Gastroesophageal sphincter (tissue), 4 donors: Measurements from ENCODE around the gene RASSF7. TPM values are rescaled to one million over a fixed set of nuclear protein-coding genes. Genes with fewer than 3 reads are reported as not detected.

Experiments
- ATAC-seq: fragments of 150-250 bp; one replicate; pipeline ENCODE4 v1.9.1; 2016; ENCODE audit warnings: mild to moderate bottlenecking, moderate library complexity
- H3K27ac ChIP-seq, 4 donors: fragments of 200-600 bp; sonication (generic) in 3 of 4; 1 replicate in 3 of 4; 2 replicates in 1 of 4; pipeline ENCODE4 v1.5.1; 2016 to 2019
- H3K27me3 ChIP-seq: fragments of 200-600 bp; sonication (generic); one replicate; pipeline ENCODE4 v1.5.1; 2019
- H3K36me3 ChIP-seq, 2 donors: fragments of 200-600 bp; sonication (generic); one replicate each; pipeline ENCODE4 v1.5.1; 2019; ENCODE audit warnings: control low read depth in 1 of 2
- H3K4me1 ChIP-seq, 3 donors: fragments of 200-600 bp; sonication (generic); 1 replicate in 2 of 3; 2 replicates in 1 of 3; pipeline ENCODE4 v1.5.1; 2016 to 2019; ENCODE audit warnings: control low read depth in 2 of 3
- H3K4me3 ChIP-seq, 2 donors: fragments of 200-600 bp; sonication (generic); one replicate each; pipeline ENCODE4 v1.5.1; 2019; ENCODE audit warnings: mild to moderate bottlenecking in 1 of 2, moderate library complexity in 1 of 2
- H3K9me3 ChIP-seq, 3 donors: fragments of 200-600 bp; sonication (generic); one replicate each; pipeline ENCODE4 v1.5.1; 2017 to 2019; ENCODE audit warnings: control low read depth in 2 of 3
- CTCF ChIP-seq, 4 experiments: fragments of 200-600 bp in 2 of 4; fragments of 450-650 bp in 2 of 4; sonication (generic) in 1 of 4; IDR thresholded peaks; one replicate each; pipeline ENCODE4 v1.5.1; 2017 to 2019; ENCODE audit warnings: antibody characterized with exemption in 4 of 4, mild to moderate bottlenecking in 2 of 4, moderate library complexity in 2 of 4
- EP300 ChIP-seq: sonication (generic); formaldehyde crosslinking; IDR thresholded peaks from one replicate; pipeline ENCODE4 v1.6.1; 2017; ENCODE audit warnings: antibody characterized with exemption, mild to moderate bottlenecking
- POLR2A ChIP-seq, 2 donors: fragments of 450-650 bp; IDR thresholded peaks; one replicate each; pipeline ENCODE4 v1.6.1; 2017; ENCODE audit warnings: antibody characterized with exemption in 2 of 2, mild to moderate bottlenecking in 2 of 2, moderate library complexity in 1 of 2
- POLR2AphosphoS5 ChIP-seq: sonication (generic); formaldehyde crosslinking; IDR thresholded peaks from one replicate; pipeline ENCODE4 v1.6.1; 2017; ENCODE audit warnings: antibody characterized with exemption
- WGBS, 2 donors: methylation state at CpG; one replicate each; pipeline ENCODE4 v1.1.5; 2018; ENCODE audit warnings: low coverage in 1 of 2; 5-methylcytosine and 5-hydroxymethylcytosine counted together
- total RNA-seq, 4 donors: library from RNA; depleted of rRNA; stranded (reverse); fragments of >200 nt; gene quantifications; one replicate each; pipeline ENCODE4 v1.1.0, GENCODE V29; 2016

RASSF7 gene
- total RNA-seq, 4 donors from 2014 or later: 3.4 to 12.5 (median 8.6) TPM

DNA sequence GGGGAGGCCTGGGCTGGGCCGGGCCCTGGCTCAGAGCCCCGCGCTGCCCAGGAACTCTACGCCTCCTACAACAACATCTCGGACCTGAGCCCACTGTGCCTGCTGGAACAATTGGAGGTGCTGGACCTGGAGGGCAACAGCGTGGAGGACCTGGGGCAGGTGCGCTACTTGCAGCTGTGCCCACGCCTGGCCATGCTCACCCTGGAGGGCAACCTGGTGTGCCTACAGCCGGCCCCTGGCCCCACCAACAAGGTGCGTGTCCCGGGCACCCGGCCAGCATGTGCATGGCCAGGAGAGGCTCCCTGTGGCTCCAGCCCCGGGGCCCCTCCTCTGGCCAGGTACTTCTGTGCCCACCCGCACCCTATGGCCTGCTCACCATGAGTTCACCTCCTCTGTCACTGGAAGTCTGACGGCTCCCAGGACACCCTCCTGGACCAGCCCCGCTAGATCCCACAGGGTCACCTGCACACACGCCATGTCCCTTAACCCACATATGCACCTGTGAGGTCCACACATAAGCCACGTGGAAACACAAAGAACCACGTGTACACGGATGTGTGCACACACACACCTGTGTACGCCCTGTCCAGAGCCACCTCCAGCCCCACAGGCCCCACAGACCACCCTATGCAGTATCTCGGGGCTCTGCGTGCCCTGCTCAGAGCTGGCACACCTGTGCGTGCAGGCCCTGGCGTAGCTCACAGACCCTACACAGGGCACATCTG, 10.6 kb upstream of the RASSF7 start:
- Histone ChIP-seq H3K27ac (no peak overlapping the region), H3K4me1 (peaks cover 0 to 12% (median 6%) of the 10 kb centered on the region in 3 donors), H3K9me3 (no peaks in the 10 kb centered on the region), H3K27me3 (peaks cover 59% of the 10 kb centered on the region), H3K36me3 (peaks cover 0 to 7% of the 10 kb centered on the region in 2 donors), H3K4me3 (no peak overlapping the region)
- WGBS, 2 donors: 90% methylated on average over 3 to 7 of the region's 25 CpGs
- no peak for TF ChIP-seq POLR2AphosphoS5
- TF ChIP-seq EP300: no peak
- no peak for TF ChIP-seq CTCF (IDR thresholded peaks at IDR 0.05)
- TF ChIP-seq POLR2A (IDR thresholded peaks at IDR 0.05): no peak
- no peak for ATAC-seq

DNA sequence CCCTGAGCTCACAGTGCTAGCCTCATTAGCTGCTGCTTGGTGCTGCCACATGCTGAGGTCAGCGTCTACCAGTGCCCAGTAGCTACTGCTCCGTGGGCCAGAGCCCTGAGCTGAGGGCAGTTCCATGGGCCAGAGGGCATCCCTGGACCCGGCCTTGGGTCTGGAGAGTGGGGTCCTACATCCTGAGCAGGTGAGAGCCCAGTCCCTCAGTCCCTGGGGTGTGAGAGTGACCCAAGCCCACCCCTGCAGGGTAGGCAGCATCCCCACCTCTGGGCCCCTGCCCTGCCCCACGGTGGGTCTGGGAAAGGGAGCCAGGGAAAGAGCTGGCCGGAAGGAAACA, 10.1 kb upstream of the RASSF7 start:
- Histone ChIP-seq H3K36me3 (peaks cover 0 to 7% of the 10 kb centered on the region in 2 donors), H3K4me1 (peaks cover 0 to 17% (median 11%) of the 10 kb centered on the region in 3 donors), H3K27ac (no peak overlapping the region), H3K27me3 (peaks cover 64% of the 10 kb centered on the region), H3K4me3 (no peak overlapping the region), H3K9me3 (no peaks in the 10 kb centered on the region)
- ATAC-seq: no peak
- TF ChIP-seq EP300 (no peak), CTCF (IDR thresholded peaks at IDR 0.05) (no peak), POLR2AphosphoS5 (no peak), POLR2A (IDR thresholded peaks at IDR 0.05) (no peak)
- 60% methylated on average over 1 of the region's 5 CpGs; no CpG with 5 or more reads in 1 of the 2 donors for whole genome bisulfite sequencing, 2 donors

DNA sequence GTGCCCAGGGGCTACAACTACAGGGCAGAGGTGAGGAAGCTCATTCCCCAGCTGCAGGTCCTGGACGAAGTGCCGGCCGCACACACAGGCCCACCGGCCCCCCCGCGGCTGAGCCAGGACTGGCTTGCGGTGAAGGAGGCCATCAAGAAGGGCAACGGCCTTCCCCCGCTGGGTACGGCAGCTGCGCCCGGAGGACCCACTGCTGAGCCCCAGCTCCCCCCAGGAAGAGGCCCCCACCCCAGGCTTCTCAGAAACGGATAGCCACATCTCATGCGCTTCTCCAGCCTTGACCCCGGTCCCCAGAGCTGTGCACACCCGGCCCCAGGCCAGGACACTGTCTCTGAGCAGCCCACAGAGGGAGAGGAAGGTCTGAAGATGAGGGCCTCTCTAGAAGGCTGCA, 9.6 kb upstream of the RASSF7 start:
- ATAC-seq: no peak
- TF ChIP-seq POLR2A (IDR thresholded peaks at IDR 0.05) (no peak), EP300 (no peak), CTCF (IDR thresholded peaks at IDR 0.05) (no peak), POLR2AphosphoS5 (no peak)
- Histone ChIP-seq H3K27ac (no peak overlapping the region), H3K4me1 (peaks cover 0 to 21% (median 12%) of the 10 kb centered on the region in 3 donors), H3K4me3 (no peak overlapping the region), H3K36me3 (peaks cover 0 to 7% of the 10 kb centered on the region in 2 donors), H3K9me3 (no peaks in the 10 kb centered on the region), H3K27me3 (peaks cover 68% of the 10 kb centered on the region)
- WGBS, 2 donors: no CpG with 5 or more reads among the region's 16 CpGs

DNA sequence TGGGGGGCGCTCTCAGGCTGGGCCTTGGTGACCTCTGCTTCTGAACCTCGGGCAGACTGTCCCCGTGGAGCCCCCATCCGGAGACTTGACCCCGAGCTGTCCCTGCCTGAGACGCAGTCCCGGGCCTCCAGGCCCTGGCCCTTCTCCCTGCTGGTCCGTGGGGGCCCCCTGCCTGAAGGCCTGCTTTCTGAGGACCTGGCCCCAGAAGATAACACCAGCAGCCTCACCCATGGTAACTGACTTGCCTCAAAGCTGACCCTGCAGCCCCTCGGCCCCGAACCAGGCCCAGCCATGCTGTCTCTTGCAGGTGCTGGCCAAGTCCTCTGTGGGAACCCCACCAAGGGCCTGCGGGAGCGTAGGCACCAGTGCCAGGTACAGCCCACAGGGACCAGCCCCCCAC, 9.2 kb upstream of the RASSF7 start:
- H3K36me3 ChIP-seq: peaks cover 0 to 7% of the 10 kb centered on the region in 2 donors
- WGBS, 2 donors: no CpG with 5 or more reads among the region's 12 CpGs
- H3K9me3 ChIP-seq: no peaks in the 10 kb centered on the region
- H3K27ac ChIP-seq: no peak overlapping the region
- no peak for ATAC-seq
- no peak overlapping the region for H3K4me3 ChIP-seq
- H3K4me1 ChIP-seq: peaks cover 0 to 25% (median 12%) of the 10 kb centered on the region in 3 donors
- TF ChIP-seq POLR2AphosphoS5: no peak
- H3K27me3 ChIP-seq: peaks cover 73% of the 10 kb centered on the region

DNA sequence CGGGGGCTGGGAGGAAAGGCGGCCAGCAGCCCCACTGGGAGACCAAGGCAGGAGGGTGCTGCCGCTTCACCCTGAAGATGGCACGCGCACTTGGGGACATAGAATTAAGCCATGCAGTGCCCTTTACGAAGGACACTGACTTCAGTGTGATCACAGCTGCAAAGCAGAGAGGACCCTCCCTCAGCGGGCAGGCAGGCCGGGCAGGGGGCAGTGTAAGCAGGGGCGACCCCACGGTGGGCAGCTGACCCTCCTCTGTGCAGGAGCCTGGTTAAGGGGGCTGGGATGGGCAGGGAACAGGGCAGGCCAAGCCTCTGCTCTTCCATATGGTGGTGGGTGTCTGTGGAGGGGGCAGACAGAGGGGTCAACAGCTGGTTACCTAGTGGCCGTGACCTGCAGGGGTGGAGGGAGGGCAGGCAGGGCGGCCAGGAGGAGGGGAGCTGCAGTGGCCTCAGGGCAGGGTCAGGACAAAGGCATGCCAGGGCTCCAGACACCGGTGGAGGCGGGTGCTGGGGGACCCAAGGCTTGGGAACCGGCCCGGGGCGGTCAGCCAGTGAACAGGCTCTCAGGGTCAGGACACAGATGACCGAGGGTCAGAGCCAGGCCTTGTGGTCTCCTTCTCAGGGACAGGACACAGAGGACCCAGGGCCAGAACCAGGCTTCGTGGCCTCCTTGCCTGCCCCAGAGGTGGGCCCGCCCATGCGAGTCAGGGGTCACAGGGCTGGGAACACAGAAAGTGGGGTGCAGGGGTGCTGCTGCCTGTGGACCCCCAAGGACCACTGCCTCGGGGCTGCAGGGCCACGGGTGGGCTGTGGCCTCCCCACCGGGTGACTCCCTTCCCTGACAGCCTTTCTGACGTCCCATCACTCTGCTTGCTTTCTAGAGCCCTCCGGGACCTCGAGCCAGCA, 7.4 kb upstream of the RASSF7 start:
- no peak for TF ChIP-seq CTCF (IDR thresholded peaks at IDR 0.05)
- TF ChIP-seq EP300: no peak
- TF ChIP-seq POLR2A (IDR thresholded peaks at IDR 0.05): no peak
- no peak for TF ChIP-seq POLR2AphosphoS5
- no peak overlapping the region for H3K27ac ChIP-seq
- H3K36me3 ChIP-seq: peaks cover 0 to 7% of the 10 kb centered on the region in 2 donors
- no peak for ATAC-seq
- WGBS, 2 donors: 67 to 95% methylated on average over 3 to 4 of the region's 27 CpGs
- H3K27me3 ChIP-seq: peaks cover 90% of the 10 kb centered on the region
- no peak overlapping the region for H3K4me3 ChIP-seq
- no peaks in the 10 kb centered on the region for H3K9me3 ChIP-seq
- peaks cover 0 to 25% (median 12%) of the 10 kb centered on the region in 3 donors for H3K4me1 ChIP-seq
